ENCODE data around the gene TPRKB.
"Not testable (repeated sequence)": the region's sequence is repeated elsewhere in the genome, so short reads cannot be mapped to it uniquely, and the experiment has no call there.

The TPRKB gene

DNA sequence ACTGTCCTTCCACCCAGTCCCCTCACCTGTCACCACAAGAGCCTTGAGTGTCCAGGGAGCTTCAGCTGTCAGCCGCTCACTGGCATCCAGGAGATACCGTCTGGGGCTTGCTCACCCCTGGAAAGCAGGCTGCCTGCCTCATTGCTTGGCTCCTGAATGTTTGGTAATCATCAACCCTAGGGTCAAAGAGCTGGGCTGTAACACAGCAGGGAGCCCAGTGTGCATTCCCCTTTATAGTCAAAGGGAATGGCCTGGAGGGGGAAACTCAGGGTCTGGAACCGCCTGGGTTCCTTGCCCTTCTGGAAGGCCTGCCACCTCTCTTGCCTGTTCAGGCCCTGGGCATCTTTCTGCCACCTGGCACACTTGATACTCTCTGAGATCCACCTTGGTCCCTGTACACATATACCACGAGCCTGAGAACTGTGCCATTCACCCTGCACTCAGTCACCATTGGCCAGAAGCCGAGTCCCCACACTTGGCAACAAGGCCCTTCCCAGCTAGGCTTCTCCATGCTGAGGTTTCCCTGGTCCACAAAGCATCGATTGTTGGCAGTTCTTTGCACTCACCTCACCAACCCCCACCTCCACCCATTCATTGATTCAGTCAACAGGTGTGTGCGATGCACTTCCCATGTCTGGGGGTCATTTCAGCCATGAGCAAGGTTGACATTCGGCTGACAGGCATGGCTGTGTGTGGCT, 35.0 kb downstream of the TPRKB start:
- Histone ChIP-seq H3K4me3 (no peak overlapping the region), H3K9me3 (no peaks in the 10 kb centered on the region), H3K36me3 (no peaks in the 10 kb centered on the region), H3K27me3 (no peaks in the 10 kb centered on the region), H3K27ac (no peak overlapping the region), H3K4me1 (no peaks in the 10 kb centered on the region)
- intact Hi-C loops (cut with DNase I; ENCODE audit: low total_unique reads): no loop called here
- DNase-seq: no peak
- TF ChIP-seq, protein P1, sequence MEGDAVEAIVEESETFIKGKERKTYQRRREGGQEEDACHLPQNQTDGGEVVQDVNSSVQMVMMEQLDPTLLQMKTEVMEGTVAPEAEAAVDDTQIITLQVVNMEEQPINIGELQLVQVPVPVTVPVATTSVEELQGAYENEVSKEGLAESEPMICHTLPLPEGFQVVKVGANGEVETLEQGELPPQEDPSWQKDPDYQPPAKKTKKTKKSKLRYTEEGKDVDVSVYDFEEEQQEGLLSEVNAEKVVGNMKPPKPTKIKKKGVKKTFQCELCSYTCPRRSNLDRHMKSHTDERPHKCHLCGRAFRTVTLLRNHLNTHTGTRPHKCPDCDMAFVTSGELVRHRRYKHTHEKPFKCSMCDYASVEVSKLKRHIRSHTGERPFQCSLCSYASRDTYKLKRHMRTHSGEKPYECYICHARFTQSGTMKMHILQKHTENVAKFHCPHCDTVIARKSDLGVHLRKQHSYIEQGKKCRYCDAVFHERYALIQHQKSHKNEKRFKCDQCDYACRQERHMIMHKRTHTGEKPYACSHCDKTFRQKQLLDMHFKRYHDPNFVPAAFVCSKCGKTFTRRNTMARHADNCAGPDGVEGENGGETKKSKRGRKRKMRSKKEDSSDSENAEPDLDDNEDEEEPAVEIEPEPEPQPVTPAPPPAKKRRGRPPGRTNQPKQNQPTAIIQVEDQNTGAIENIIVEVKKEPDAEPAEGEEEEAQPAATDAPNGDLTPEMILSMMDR (IDR thresholded peaks at IDR 0.05): no peak

DNA sequence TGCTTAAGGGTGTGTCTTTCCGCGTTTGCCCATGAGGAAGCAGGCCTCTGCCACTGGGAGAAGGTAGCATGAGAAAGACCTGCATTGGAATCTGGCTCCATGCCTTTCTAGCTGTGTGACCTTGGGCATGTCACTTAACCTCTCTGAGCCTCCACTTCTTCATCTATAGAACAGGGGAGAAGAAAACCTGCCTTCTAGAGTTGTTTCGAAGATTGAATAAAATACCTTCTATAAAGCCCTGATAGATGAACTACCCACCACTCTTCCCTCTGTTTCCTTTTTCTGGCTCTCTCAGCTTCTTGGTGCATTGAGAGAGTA, 35.7 kb downstream of the TPRKB start:
- intact Hi-C loops (cut with DNase I; ENCODE audit: low total_unique reads): not testable (repeated sequence)

DNA sequence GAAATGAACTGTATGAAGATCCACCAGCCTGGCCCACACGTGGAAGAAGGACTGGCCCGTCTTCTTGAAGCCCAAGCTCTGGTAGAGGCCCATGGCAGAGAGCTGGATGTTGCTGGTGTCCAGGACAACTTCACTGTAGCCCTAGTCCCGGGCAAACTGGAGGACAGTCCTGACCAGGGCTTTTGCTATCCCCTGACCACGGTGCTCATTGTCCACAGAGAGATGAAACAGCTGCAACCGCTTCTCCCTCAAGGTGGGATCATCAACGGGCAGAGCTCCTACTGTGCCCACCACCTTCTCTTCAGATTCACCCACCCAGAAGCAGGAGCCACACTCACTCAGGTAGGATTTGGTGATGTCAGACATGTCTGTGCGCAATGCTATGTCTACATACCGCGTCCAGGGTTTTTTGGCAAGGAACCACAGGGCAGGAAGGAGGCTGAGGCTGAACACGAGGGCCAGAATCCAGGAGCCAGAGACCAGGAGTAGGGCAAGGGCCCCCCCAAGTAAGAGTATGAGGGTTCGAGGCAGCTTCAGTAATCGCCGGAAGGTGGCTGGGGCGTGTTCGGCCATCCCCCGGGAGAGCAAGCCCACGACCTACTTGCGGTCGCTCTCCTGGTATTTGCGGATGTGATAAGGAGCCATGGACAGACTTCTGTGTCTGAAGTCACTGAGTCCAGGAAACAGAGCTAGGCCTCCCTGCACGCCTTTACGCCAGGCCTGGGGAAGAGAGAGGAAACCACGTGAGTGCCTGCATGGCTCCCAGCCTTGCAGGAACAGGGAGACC, 36.3 kb downstream of the TPRKB start:
- H3K4me1 ChIP-seq: no peaks in the 10 kb centered on the region
- no peaks in the 10 kb centered on the region for H3K9me3 ChIP-seq
- TF ChIP-seq, protein P1 (IDR thresholded peaks at IDR 0.05): no peak
- DNase-seq: no peak
- H3K4me3 ChIP-seq: no peak overlapping the region
- H3K27ac ChIP-seq: no peak overlapping the region
- intact Hi-C loops (cut with DNase I; ENCODE audit: low total_unique reads): no loop called here
- H3K27me3 ChIP-seq: no peaks in the 10 kb centered on the region
- H3K36me3 ChIP-seq: no peaks in the 10 kb centered on the region

More for the DNA sequence above, 35.7 kb downstream of the TPRKB start:
- DNase-seq, H3K27ac ChIP-seq, H3K4me1 ChIP-seq, H3K4me3 ChIP-seq, H3K36me3 ChIP-seq, H3K27me3 ChIP-seq, H3K9me3 ChIP-seq: not testable (repeated sequence)

DNA sequence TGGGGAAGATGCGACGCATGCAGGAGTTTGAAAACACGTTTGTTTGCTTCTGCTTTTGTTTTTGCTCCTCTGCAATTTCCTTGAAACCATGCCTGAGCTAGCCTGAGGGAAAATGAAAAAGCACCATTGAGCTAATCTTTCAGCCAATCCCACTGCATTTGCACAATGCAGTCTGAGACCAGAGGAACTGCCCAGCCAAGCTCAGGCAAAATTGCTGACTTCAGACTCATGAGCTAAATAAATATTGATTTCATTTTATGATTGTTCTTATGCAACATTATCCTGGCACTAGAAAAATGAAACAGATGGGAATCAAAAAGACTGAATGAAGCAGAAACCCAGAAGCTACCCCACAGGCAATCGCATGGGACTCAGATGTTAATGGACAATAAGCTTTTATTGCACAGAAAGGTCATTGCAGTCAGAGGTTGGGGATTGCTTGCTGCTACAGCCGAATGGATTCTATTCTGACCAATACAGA, 37.0 kb downstream of the TPRKB start:
- H3K9me3 ChIP-seq: no peaks in the 10 kb centered on the region
- DNase-seq: no peak
- intact Hi-C loops (cut with DNase I; ENCODE audit: low total_unique reads): no loop called here
- H3K27ac ChIP-seq: no peak overlapping the region
- H3K36me3 ChIP-seq: no peaks in the 10 kb centered on the region
- TF ChIP-seq, protein P1 (IDR thresholded peaks at IDR 0.05): no peak
- no peak overlapping the region for H3K4me3 ChIP-seq
- no peaks in the 10 kb centered on the region for H3K27me3 ChIP-seq
- H3K4me1 ChIP-seq: no peaks in the 10 kb centered on the region

DNA sequence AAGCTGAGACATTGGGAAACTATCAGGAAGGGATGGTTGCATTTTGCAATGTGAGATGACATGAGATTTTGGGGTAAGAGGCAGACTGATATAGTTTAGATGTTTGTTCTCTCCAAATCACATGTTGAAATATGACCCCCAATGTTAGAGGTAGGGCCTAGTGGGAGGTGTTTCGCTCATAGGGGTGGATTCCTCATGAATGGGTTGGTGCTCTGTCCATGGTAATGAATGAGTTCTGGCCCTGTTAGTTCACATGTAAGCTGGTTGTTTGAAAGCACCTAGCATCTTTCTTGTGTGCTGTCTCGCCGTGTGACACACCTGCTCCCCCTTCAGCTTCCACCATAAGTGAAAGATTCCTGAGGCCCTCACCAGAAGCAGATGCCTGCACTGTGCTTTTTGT, 37.7 kb downstream of the TPRKB start:
- H3K27ac ChIP-seq: no peak overlapping the region
- no peaks in the 10 kb centered on the region for H3K9me3 ChIP-seq
- no peak for DNase-seq
- H3K4me1 ChIP-seq: no peaks in the 10 kb centered on the region
- H3K27me3 ChIP-seq: no peaks in the 10 kb centered on the region
- intact Hi-C loops (cut with DNase I; ENCODE audit: low total_unique reads): no loop called here
- TF ChIP-seq, protein P1 (IDR thresholded peaks at IDR 0.05): no peak
- no peaks in the 10 kb centered on the region for H3K36me3 ChIP-seq
- no peak overlapping the region for H3K4me3 ChIP-seq

DNA sequence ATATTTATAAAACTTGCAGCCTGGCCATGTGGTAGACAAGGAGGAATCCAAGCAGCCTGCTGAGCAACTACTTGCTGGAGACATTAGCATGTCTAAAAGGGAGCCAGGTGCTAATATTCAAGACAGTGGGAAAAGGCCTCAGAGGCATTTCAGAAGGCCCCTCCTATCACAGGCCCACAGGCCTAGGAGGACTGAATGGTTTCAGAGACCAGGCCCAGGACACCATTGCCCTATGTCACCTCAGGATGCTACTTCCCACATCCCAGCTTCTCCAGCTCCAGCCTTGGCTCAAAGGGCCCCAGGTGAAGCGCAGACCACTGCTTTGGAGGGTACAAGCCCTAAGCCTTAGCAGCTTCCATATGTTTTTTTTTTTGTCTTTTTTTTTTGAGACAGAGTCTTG, 39.0 kb downstream of the TPRKB start:
- H3K9me3 ChIP-seq: no peaks in the 10 kb centered on the region
- TF ChIP-seq, protein P1 (IDR thresholded peaks at IDR 0.05): no peak
- DNase-seq: no peak

More for the DNA sequence above, 39.0 kb downstream of the TPRKB start:
- no peak overlapping the region for H3K4me3 ChIP-seq
- intact Hi-C loops (cut with DNase I; ENCODE audit: low total_unique reads): no loop called here
- H3K27me3 ChIP-seq: no peaks in the 10 kb centered on the region
- no peaks in the 10 kb centered on the region for H3K36me3 ChIP-seq
- H3K4me1 ChIP-seq: no peaks in the 10 kb centered on the region
- no peak overlapping the region for H3K27ac ChIP-seq

Measured in tibial artery (tissue), 4 donors.